ENCODE results near the gene DENND5A. TPM values are rescaled to one million over a fixed set of nuclear protein-coding genes. Genes with fewer than 3 reads are reported as not detected.
A peak's percentile ranks its signal among the peaks of the same experiment; 100 is the strongest.

Gene DENND5A
- 10 to 100 TPM; 18.9 to 68.5 TPM for total RNA-seq

GRCh38 chr11:9265211-9266131 lies at the start of gene DENND5A:
Gene DENND5A, minus strand, starts transcription at chr11:9265350. Its CDS starts 281 bp downstream, at chr11:9265069.
- Mint-ChIP-seq H3K27ac (peak within 1 kb of the TSS; percentile 95), H3K36me3 (ENCODE audit: low read depth) (peaks cover 10% of the 10 kb centered on the region), H3K4me1 (peaks cover 25% of the 10 kb centered on the region), H3K27me3 (peaks cover 7% of the 10 kb centered on the region), H3K9me3 (no peaks in the 10 kb centered on the region), H3K4me3 (peak within 1 kb of the TSS; percentile 92)
- peak; percentile 51 for ATAC-seq (replicated peaks)

- Mint-ChIP-seq H3K9me3 (no peaks in the 10 kb centered on the region), H3K4me3 (peak within 1 kb of the TSS; percentile 88)
Observed at GRCh38 chr11:9314291-9315077, 49.3 kb upstream of the DENND5A start, which contains the start of gene TMEM41B. Gene TMEM41B, minus strand, starts transcription at chr11:9314593. Its CDS starts 152 bp downstream, at chr11:9314441.

GRCh38 chr11:9313648-9314290 lies 48.6 kb upstream of the DENND5A start:
- Mint-ChIP-seq H3K27me3 (peaks cover 4% of the 10 kb centered on the region), H3K36me3 (ENCODE audit: low read depth) (peaks cover 6% of the 10 kb centered on the region), H3K27ac (peak overlapping the region; percentile 97), H3K9me3 (no peaks in the 10 kb centered on the region), H3K4me1 (peaks cover 26% of the 10 kb centered on the region), H3K4me3 (peak overlapping the region; percentile 88)
- ATAC-seq (replicated peaks): peak; percentile 11

More at GRCh38 chr11:9314291-9315077, 49.3 kb upstream of the DENND5A start, which contains the start of gene TMEM41B:
- peaks cover 26% of the 10 kb centered on the region for H3K4me1 Mint-ChIP-seq
- H3K27me3 Mint-ChIP-seq: peaks cover 4% of the 10 kb centered on the region
- ATAC-seq (replicated peaks): peak; percentile 95
- H3K27ac Mint-ChIP-seq: peak within 1 kb of the TSS; percentile 97
- H3K36me3 Mint-ChIP-seq (ENCODE audit: low read depth): peaks cover 6% of the 10 kb centered on the region

GRCh38 chr11:9310485-9311090 lies 45.4 kb upstream of the DENND5A start:
- no peak overlapping the region for H3K27ac Mint-ChIP-seq

GRCh38 chr11:9304178-9304577 lies 39.0 kb upstream of the DENND5A start:
- H3K4me1 Mint-ChIP-seq: peaks cover 9% of the 10 kb centered on the region

More at GRCh38 chr11:9310485-9311090, 45.4 kb upstream of the DENND5A start:
- ATAC-seq (replicated peaks): no peak
- Mint-ChIP-seq H3K27me3 (no peaks in the 10 kb centered on the region), H3K4me3 (no peak overlapping the region), H3K9me3 (no peaks in the 10 kb centered on the region), H3K36me3 (ENCODE audit: low read depth) (peaks cover 6% of the 10 kb centered on the region), H3K4me1 (peaks cover 35% of the 10 kb centered on the region)

GRCh38 chr11:9302448-9302847 lies 37.3 kb upstream of the DENND5A start:
- Mint-ChIP-seq H3K4me1 (peaks cover 6% of the 10 kb centered on the region), H3K4me3 (no peak overlapping the region), H3K9me3 (no peaks in the 10 kb centered on the region), H3K27me3 (no peaks in the 10 kb centered on the region), H3K27ac (no peak overlapping the region), H3K36me3 (ENCODE audit: low read depth) (peaks cover 13% of the 10 kb centered on the region)
- ATAC-seq (replicated peaks): no peak

More at GRCh38 chr11:9304178-9304577, 39.0 kb upstream of the DENND5A start:
- Mint-ChIP-seq H3K9me3 (no peaks in the 10 kb centered on the region), H3K27ac (no peak overlapping the region), H3K4me3 (no peak overlapping the region), H3K27me3 (no peaks in the 10 kb centered on the region), H3K36me3 (ENCODE audit: low read depth) (no peaks in the 10 kb centered on the region)
- no peak for ATAC-seq (replicated peaks)

GRCh38 chr11:9301720-9302119 lies 36.6 kb upstream of the DENND5A start:
- H3K27me3 Mint-ChIP-seq: no peaks in the 10 kb centered on the region
- no peak for ATAC-seq (replicated peaks)
- H3K9me3 Mint-ChIP-seq: no peaks in the 10 kb centered on the region
- peaks cover 2% of the 10 kb centered on the region for H3K4me1 Mint-ChIP-seq
- H3K36me3 Mint-ChIP-seq (ENCODE audit: low read depth): peaks cover 18% of the 10 kb centered on the region
- H3K27ac Mint-ChIP-seq: no peak overlapping the region
- H3K4me3 Mint-ChIP-seq: no peak overlapping the region

- no peak overlapping the region for H3K27ac Mint-ChIP-seq
- no peaks in the 10 kb centered on the region for H3K9me3 Mint-ChIP-seq
- H3K4me3 Mint-ChIP-seq: no peak overlapping the region
- ATAC-seq (replicated peaks): no peak
- no peaks in the 10 kb centered on the region for H3K27me3 Mint-ChIP-seq
- peaks cover 8% of the 10 kb centered on the region for H3K4me1 Mint-ChIP-seq
- H3K36me3 Mint-ChIP-seq (ENCODE audit: low read depth): peaks cover 36% of the 10 kb centered on the region
Observed at GRCh38 chr11:9293646-9294045, 28.5 kb upstream of the DENND5A start.

GRCh38 chr11:9285850-9286587 lies 20.9 kb upstream of the DENND5A start:
- H3K4me3 Mint-ChIP-seq: no peak overlapping the region
- H3K4me1 Mint-ChIP-seq: peaks cover 10% of the 10 kb centered on the region
- H3K27me3 Mint-ChIP-seq: no peaks in the 10 kb centered on the region
- no peaks in the 10 kb centered on the region for H3K9me3 Mint-ChIP-seq
- H3K36me3 Mint-ChIP-seq (ENCODE audit: low read depth): peaks cover 47% of the 10 kb centered on the region
- ATAC-seq (replicated peaks): no peak
- H3K27ac Mint-ChIP-seq: no peak overlapping the region

- peak overlapping the region; percentile 41 for H3K4me3 Mint-ChIP-seq
- H3K4me1 Mint-ChIP-seq: peaks cover 7% of the 10 kb centered on the region
- no peaks in the 10 kb centered on the region for H3K27me3 Mint-ChIP-seq
- H3K36me3 Mint-ChIP-seq (ENCODE audit: low read depth): peaks cover 37% of the 10 kb centered on the region
- no peaks in the 10 kb centered on the region for H3K9me3 Mint-ChIP-seq
- peak overlapping the region; percentile 48 for H3K27ac Mint-ChIP-seq
- ATAC-seq (replicated peaks): peak; percentile 90
Observed at GRCh38 chr11:9280655-9281301, 15.6 kb upstream of the DENND5A start.

GRCh38 chr11:9277176-9277575 lies 12.0 kb upstream of the DENND5A start:
- no peak overlapping the region for H3K27ac Mint-ChIP-seq

GRCh38 chr11:9276571-9276970 lies 11.4 kb upstream of the DENND5A start:
- Mint-ChIP-seq H3K4me3 (no peak overlapping the region), H3K4me1 (peaks cover 7% of the 10 kb centered on the region), H3K27ac (no peak overlapping the region), H3K9me3 (no peaks in the 10 kb centered on the region), H3K27me3 (peaks cover 4% of the 10 kb centered on the region), H3K36me3 (ENCODE audit: low read depth) (peaks cover 12% of the 10 kb centered on the region)
- no peak for ATAC-seq (replicated peaks)

More at GRCh38 chr11:9277176-9277575, 12.0 kb upstream of the DENND5A start:
- no peaks in the 10 kb centered on the region for H3K9me3 Mint-ChIP-seq
- ATAC-seq (replicated peaks): no peak
- no peak overlapping the region for H3K4me3 Mint-ChIP-seq
- peaks cover 7% of the 10 kb centered on the region for H3K4me1 Mint-ChIP-seq
- H3K36me3 Mint-ChIP-seq (ENCODE audit: low read depth): peaks cover 13% of the 10 kb centered on the region
- peaks cover 4% of the 10 kb centered on the region for H3K27me3 Mint-ChIP-seq
